GM12878 (cell line): ENCODE data around the gene TEX22. TPM values are rescaled to one million over a fixed set of nuclear protein-coding genes. Genes with fewer than 3 reads are reported as not detected.

Experiments
- ATAC-seq: fragments of 200-7000 bp; cut with Tn5 transposase; 3 replicates; pipeline ENCODE4 v1.9.1; 2020; ENCODE audit warnings: mild to moderate bottlenecking, moderate library complexity
- BruUV-seq: library from RNA; stranded (reverse); fragments of 400-500 nt; replicated peaks from 2 replicates; lab custom pipeline; 2021; lab: Mats Ljungman, UMichigan
- CTCF ChIA-PET: fragments of 300-600 bp; sonication (Branson Sonifier 250); formaldehyde crosslinking; extraction: SDS; loops from one replicate; lab custom pipeline; 2021; ENCODE audit warnings: inconsistent platforms; lab: Yijun Ruan, JAX
- POLR2A ChIA-PET: fragments of 350-600 bp; formaldehyde crosslinking; extraction: SDS; loops from one replicate; lab custom pipeline; 2021; ENCODE audit warnings: inconsistent platforms; lab: Charles Lee
- RAD21 ChIA-PET: fragments of 300-600 bp; sonication (Branson Sonifier 250); formaldehyde crosslinking; loops from one replicate; lab custom pipeline; 2023; ENCODE audit warnings: antibody characterized with exemption; ENCODE audit not compliant: unreplicated experiment; lab: Charles Lee
- SMC1A ChIA-PET: fragments of 300-600 bp; sonication (Branson Sonifier 250); formaldehyde crosslinking; loops from one replicate; lab custom pipeline; 2023; ENCODE audit not compliant: unreplicated experiment, uncharacterized antibody; lab: Charles Lee
- DNase-seq: peaks from one replicate; pipeline ENCODE4 v3.0.0-alpha.2; 2011; ENCODE audit warnings: low read depth, low spot score
- FAIRE-seq: peaks from 3 replicates; lab custom pipeline; 2011; peaks lifted over from hg19 to GRCh38; lab: Jason Lieb, UNC
- H2AFZ ChIP-seq: 2 replicates; pipeline ENCODE4 v1.6.0; 2011; ENCODE audit warnings: low read depth, low read length, control low read depth; ENCODE audit not compliant: control insufficient read depth
- H3K27ac ChIP-seq: 2 replicates; pipeline ENCODE4 v1.5.1; 2011; ENCODE audit warnings: control low read depth; ENCODE audit not compliant: control insufficient read depth, insufficient read depth
- H3K27me3 ChIP-seq, 2 experiments: replicated peaks in 1 of 2; 2 replicates each; pipeline versions ENCODE4 v1.6.0 to v1.6.1; 2011; ENCODE audit warnings: low read length in 1 of 2; ENCODE audit not compliant: control insufficient read depth in 2 of 2, insufficient read depth in 2 of 2
- H3K36me3 ChIP-seq, 2 experiments: 2 replicates each; pipeline ENCODE4 v1.5.1; 2011; ENCODE audit warnings: low read length in 1 of 2; ENCODE audit not compliant: control insufficient read depth in 2 of 2, insufficient read depth in 2 of 2
- H3K4me1 ChIP-seq: 2 replicates; pipeline ENCODE4 v1.6.1; 2011; ENCODE audit warnings: mild to moderate bottlenecking, low read length, moderate library complexity, mixed read lengths; ENCODE audit not compliant: control insufficient read depth, insufficient read depth
- H3K4me2 ChIP-seq: 2 replicates; pipeline ENCODE4 v1.6.0; 2011; ENCODE audit warnings: control low read depth; ENCODE audit not compliant: control insufficient read depth, insufficient read depth
- H3K4me3 ChIP-seq: fragments of 200-600 bp; sonication (generic); 2 replicates; pipeline ENCODE4 v1.5.1; 2016
- H3K79me2 ChIP-seq: 2 replicates; pipeline ENCODE4 v1.6.0; 2011; ENCODE audit warnings: low read length; ENCODE audit not compliant: control insufficient read depth, insufficient read depth
- H3K9ac ChIP-seq: 2 replicates; pipeline ENCODE4 v1.8.0; 2011; ENCODE audit warnings: low read length, control low read depth, mixed read lengths; ENCODE audit not compliant: control insufficient read depth, insufficient read depth
- H3K9me3 ChIP-seq: replicated peaks from 3 replicates; pipeline ENCODE4 v1.5.1; 2011; ENCODE audit warnings: mild to moderate bottlenecking, low read length; ENCODE audit not compliant: control insufficient read depth, insufficient read depth
- H4K20me1 ChIP-seq: 2 replicates; pipeline ENCODE4 v1.6.0; 2011; ENCODE audit not compliant: control insufficient read depth, insufficient read depth
- EGR1 ChIP-seq, 2 experiments: IDR thresholded peaks; 1 replicate in 1 of 2; 2 replicates in 1 of 2; pipeline ENCODE4 v1.6.1; 2011 to 2012; ENCODE audit warnings: low read depth in 2 of 2, low read length in 2 of 2, borderline replicate concordance in 1 of 2, mild to moderate bottlenecking in 1 of 2, moderate library complexity in 1 of 2
- ZBED1 ChIP-seq: IDR thresholded peaks from 2 replicates; pipeline ENCODE4 v1.6.1; 2016; ENCODE audit warnings: borderline replicate concordance
- ZNF622 ChIP-seq: fragments of 450-650 bp; IDR thresholded peaks from 2 replicates; pipeline ENCODE4 v1.6.1; 2017; ENCODE audit warnings: mild to moderate bottlenecking, inconsistent platforms
- WGBS: methylation state at CpG from one replicate; pipeline ENCODE4 v1.1.6; 2016; ENCODE audit warnings: low lambda C conversion rate; ENCODE audit not compliant: insufficient replicate concordance, insufficient coverage; ENCODE audit errors: missing lambda C conversion rate; 5-methylcytosine and 5-hydroxymethylcytosine counted together
- in situ Hi-C: fragments of 300-500 bp; cut with MboI; formaldehyde crosslinking; loops from 9 replicates; pipeline ENCODE4 v1.14.3; 2018; ENCODE audit warnings: mixed read lengths
- intact Hi-C: fragments of 100-400 bp; cut with micrococcal nuclease; formaldehyde crosslinking; loops from one replicate; pipeline ENCODE4 v1.14.2; 2022; ENCODE audit not compliant: unreplicated experiment
- polyA plus RNA-seq, 11 experiments: library from polyadenylated mRNA; depleted of rRNA in 4 of 11; unstranded in 6 of 11; stranded (reverse) in 5 of 11; fragments of >200 nt; fragmentation: Nextera tagmentation in 4 of 11; fragmentation: Illumina TruSeq in 1 of 11; extraction: Ambion mirVana in 4 of 11; extraction: Trizol in 1 of 11; gene quantifications; 1 replicate in 1 of 11; 2 replicates in 10 of 11; pipeline versions ENCODE4 v1.2.1 to v1.2.3, GENCODE V29; 2011 to 2016; ENCODE audit warnings: inconsistent platforms in 2 of 11, missing spikeins in 2 of 11, low read depth in 1 of 11
- total RNA-seq, 4 experiments: library from RNA; depleted of rRNA in 3 of 4; stranded (reverse); fragments of >200 nt in 3 of 4; fragmentation: Illumina TruSeq in 1 of 4; extraction: Trizol in 1 of 4; gene quantifications; 2 replicates each; pipeline versions ENCODE4 v1.2.1 to v1.2.3, GENCODE V29; 2013 to 2021

The TEX22 gene
- total and polyA plus RNA-seq, 10 of the 15 experiments (the other 5 are each of a cell fraction or from before 2014, with no cell fraction given), result 0.02 to 4.0 (median 0.63) TPM; not detected in 1

DNA sequence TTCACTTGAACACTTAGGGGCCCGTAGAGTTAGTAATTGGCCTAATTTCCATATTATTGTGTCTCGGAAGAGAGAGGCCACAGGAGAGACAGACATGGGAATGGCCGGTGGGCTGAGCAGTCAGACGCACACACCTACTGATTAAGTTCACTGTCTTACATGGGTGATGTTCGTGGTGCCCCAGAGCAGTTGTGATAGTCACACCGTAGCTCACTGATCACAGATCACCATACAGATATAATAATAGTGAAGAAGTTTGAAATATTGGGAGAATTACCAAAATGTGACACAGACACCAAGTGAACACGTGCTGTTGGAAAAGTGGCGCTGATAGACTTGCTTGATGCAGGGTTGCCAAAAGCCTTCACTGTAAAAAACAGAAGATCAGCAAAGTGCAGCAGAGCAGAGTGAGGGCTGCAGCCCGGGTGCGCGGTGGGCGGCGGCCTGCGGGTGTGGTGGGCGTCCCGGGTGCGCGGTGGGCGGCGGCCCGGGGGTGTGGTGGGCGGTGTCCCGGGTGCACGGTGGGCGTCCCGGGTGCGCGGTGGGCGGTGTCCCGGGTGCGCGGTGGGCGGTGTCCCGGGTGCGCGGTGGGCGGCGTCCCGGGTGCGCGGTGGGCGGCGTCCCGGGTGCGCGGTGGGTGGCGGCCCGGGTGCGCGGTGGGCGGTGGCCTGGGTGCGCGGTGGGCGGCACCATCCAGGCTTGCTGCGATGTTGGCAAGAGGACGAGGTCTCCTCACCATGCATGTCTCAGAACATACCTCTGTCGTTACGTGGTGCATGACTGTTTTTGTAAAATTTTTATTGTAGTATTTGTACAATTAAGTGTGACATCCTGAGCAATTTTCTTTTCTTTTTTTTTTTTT lies 34.3 kb upstream of the TEX22 start:
- Histone ChIP-seq H3K79me2 (no peaks in the 10 kb centered on the region), H2AFZ (no peak overlapping the region), H3K4me2 (no peak overlapping the region), H3K4me3 (no peak overlapping the region), H3K36me3 (peaks cover 0 to 1% of the 10 kb centered on the region in 2 experiments; a peak in 1 of 4 replicates), H3K4me1 (no peaks in the 10 kb centered on the region), H3K27me3 (no peaks in the 10 kb centered on the region), H3K9me3 (no peaks in the 10 kb centered on the region; the same call in 2 of the 3 replicates), H3K9ac (no peak overlapping the region), H3K27ac (no peak overlapping the region), H4K20me1 (no peaks in the 10 kb centered on the region; the same call in 1 of the 2 replicates)
- ChIA-PET POLR2A (interaction anchor here (0.5 kb wide), 1 partner anchor 687 kb away, joined by 3 read pairs; no protein-coding TSS in a partner anchor), SMC1A (no interaction called here), CTCF (no interaction called here), RAD21 (no interaction called here)
- no peak for DNase-seq
- TF ChIP-seq EGR1 (IDR thresholded peaks at IDR 0.05; ENCODE audit: borderline replicate concordance in 1 of 2, low read depth in 2 of 2, low read length in 2 of 2) (0 out of 3 replicates have a peak, but pooled peaks of 1 of the 2 experiments have one; percentile 28), ZBED1 (no peak)
- no peak for FAIRE-seq
- ATAC-seq, result peak; percentile 65
- BruUV-seq, result no TSS peak
- intact Hi-C loops, result no loop called here
- in situ Hi-C loops, result no loop called here
- WGBS, result 20% methylated on average over 13 of the region's 58 CpGs

DNA sequence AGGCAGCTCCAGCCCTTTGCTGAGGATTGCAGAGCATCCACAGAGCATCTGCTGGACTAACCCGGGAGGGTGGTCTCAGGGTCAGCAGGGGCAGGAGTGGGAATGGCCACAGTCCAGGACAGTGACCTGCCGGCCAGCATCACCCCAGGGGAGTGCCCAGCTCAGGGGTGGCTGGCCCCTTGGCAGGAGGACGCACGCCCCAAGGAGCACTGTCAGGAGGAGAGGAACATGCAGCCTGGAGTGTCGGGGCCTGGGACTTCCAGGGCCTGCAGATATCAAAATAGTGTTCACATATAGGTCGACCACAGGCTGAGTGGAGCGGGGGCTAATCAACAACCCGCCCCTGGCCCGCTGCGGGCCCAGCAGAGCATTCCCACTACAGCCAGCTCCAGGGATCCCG lies 33.2 kb upstream of the TEX22 start:
- H3K4me1 ChIP-seq, result no peaks in the 10 kb centered on the region
- WGBS, result 81% methylated on average over 11 of the region's 11 CpGs
- in situ Hi-C loops, result no loop called here
- DNase-seq, result no peak
- H3K9me3 ChIP-seq, result no peaks in the 10 kb centered on the region; the same call in 2 of the 3 replicates
- SMC1A ChIA-PET, result no interaction called here
- no peaks in the 10 kb centered on the region for H3K79me2 ChIP-seq
- no peak overlapping the region for H3K4me3 ChIP-seq
- TF ChIP-seq ZNF622, result no peak
- TF ChIP-seq, all 136 proteins: peak for 0
- Histone ChIP-seq H3K9ac (no peak overlapping the region), H3K27ac (no peak overlapping the region), H4K20me1 (no peaks in the 10 kb centered on the region; the same call in 1 of the 2 replicates), H3K4me2 (no peak overlapping the region), H2AFZ (no peak overlapping the region), H3K27me3 (no peaks in the 10 kb centered on the region), H3K36me3 (peaks cover 0 to 1% of the 10 kb centered on the region in 2 experiments; a peak in 1 of 4 replicates)
- ChIA-PET RAD21 (no interaction called here), POLR2A (interaction anchor here (1.5 kb wide), 1 partner anchor 125 kb away, joined by 3 read pairs; no protein-coding TSS in a partner anchor), CTCF (interaction anchor here (0.6 to 0.9 kb wide), 2 partner anchors 30 to 115 kb away, joined by 3 to 4 read pairs; no protein-coding TSS in a partner anchor)
- no peak for ATAC-seq
- no TSS peak for BruUV-seq
- FAIRE-seq, result no peak
- intact Hi-C loops, result no loop called here
